Measurements from ENCODE around the gene ZNF557. TPM values are rescaled to one million over a fixed set of nuclear protein-coding genes. Genes with fewer than 3 reads are reported as not detected.

The ZNF557 gene
- total and polyA plus RNA-seq, 2 of the 8 experiments (the other 6 are each of a cell fraction or from before 2014, with no cell fraction given), result 1.4 to 7.4 TPM

- H3K18ac ChIP-seq (ENCODE audit: extremely low read depth, low read length), result no peak overlapping the region
- H4K5ac ChIP-seq (ENCODE audit: insufficient read length, low read depth, low read length), result no peak overlapping the region
- TF ChIP-seq ZNF274 (IDR thresholded peaks at IDR 0.05; ENCODE audit: borderline replicate concordance, extremely low read depth, low read length), result no peak
- no peak overlapping the region for H3K27ac ChIP-seq (ENCODE audit: low read depth, low read length)
- no peak overlapping the region for H2BK120ac ChIP-seq (replicated peaks; ENCODE audit: low read depth, low read length)
- CTCF ChIA-PET (ENCODE audit: partially characterized antibody), result no interaction called here
- no peak overlapping the region for H2AFZ ChIP-seq (ENCODE audit: low read length)
- no peaks in the 10 kb centered on the region for H3K79me2 ChIP-seq (ENCODE audit: control insufficient read depth in 1 of 2, insufficient read depth in 2 of 2, low read length in 2 of 2)
- H3K56ac ChIP-seq (replicated peaks; ENCODE audit: insufficient read length, low read depth, low read length), result no peak overlapping the region
- H3K4ac ChIP-seq (replicated peaks; ENCODE audit: insufficient read length, low read depth, low read length), result no peak overlapping the region
- H3K14ac ChIP-seq (ENCODE audit: insufficient read length), result no peak overlapping the region
- H3K79me1 ChIP-seq (ENCODE audit: low read depth, low read length), result no peaks in the 10 kb centered on the region
- no peak overlapping the region for H2BK5ac ChIP-seq (ENCODE audit: low read depth, low read length)
- H2BK15ac ChIP-seq (ENCODE audit: low read length), result no peak overlapping the region
- no peaks in the 10 kb centered on the region for H3K27me3 ChIP-seq (replicated peaks in 1 of 4; ENCODE audit: control insufficient read depth in 3 of 4, extremely low read depth in 1 of 4, insufficient read depth in 3 of 4, low read length in 3 of 4)
- peak overlapping the region in 2 of 4 experiments; percentile 85 to 86; a peak in 2 of 7 replicates for H3K9ac ChIP-seq (replicated peaks in 1 of 4; ENCODE audit: extremely low read depth in 1 of 4, low read depth in 3 of 4, low read length in 3 of 4)
- no peak overlapping the region for H4K91ac ChIP-seq (replicated peaks; ENCODE audit: insufficient read length, low read length)
- POLR2A ChIA-PET (ENCODE audit: partially characterized antibody), result interaction anchor here (0.9 to 2.6 kb wide), 3 partner anchors 12 to 240 kb away, joined by 3 to 8 read pairs (median 4); partner anchors contain the start of gene ZNF557
- DNase-seq (ENCODE audit: low read depth in 1 of 2, low spot score in 2 of 2) (no peak), FAIRE-seq (no peak)
- H3K4me3 ChIP-seq (ENCODE audit: extremely low read depth in 1 of 4, insufficient read depth in 2 of 4, low read depth in 3 of 4, low read length in 4 of 4), result peak overlapping the region; percentile 51 to 75 (median 70)
- H3K4me1 ChIP-seq (replicated peaks in 1 of 4; ENCODE audit: control insufficient read depth in 3 of 4, insufficient read depth in 4 of 4, low read length in 3 of 4), result peaks cover 0 to 4% (median 0%) of the 10 kb centered on the region in 4 experiments; a peak in 1 of 7 replicates
- H3K9me3 ChIP-seq (ENCODE audit: insufficient read depth in 2 of 2, low read depth in 1 of 2, low read length in 1 of 2), result peaks cover 12 to 17% of the 10 kb centered on the region in 2 experiments
- H3K36me3 ChIP-seq (ENCODE audit: control insufficient read depth in 2 of 4, insufficient read depth in 4 of 4, low read length in 3 of 4), result peaks cover 0 to 4% (median 1%) of the 10 kb centered on the region in 4 experiments; a peak in 1 of 8 replicates
- H2BK12ac ChIP-seq (ENCODE audit: low read depth, low read length), result no peak overlapping the region
- H3K4me2 ChIP-seq (ENCODE audit: insufficient read depth in 1 of 2, low read depth in 2 of 2, low read length in 2 of 2), result peak overlapping the region; percentile 69 to 76
- no peak overlapping the region for H2AK5ac ChIP-seq (ENCODE audit: low read depth, low read length)
- no peaks in the 10 kb centered on the region for H4K20me1 ChIP-seq (replicated peaks in 1 of 2; ENCODE audit: control insufficient read depth in 1 of 2, insufficient read depth in 2 of 2, low read length in 2 of 2)
- 98% methylated on average over 3 of the region's 3 CpGs; no CpG with 5 or more reads in 1 of the 2 experiments for WGBS, 2 experiments (ENCODE audit: extremely low coverage in 1 of 2, insufficient coverage in 1 of 2, insufficient read length in 1 of 2, insufficient replicate concordance in 2 of 2, low coverage in 1 of 2, low lambda C conversion rate in 2 of 2, missing lambda C conversion rate in 1 of 2)
- H4K8ac ChIP-seq (ENCODE audit: extremely low read depth, insufficient read depth, low read length), result no peak overlapping the region
- peaks cover 4% of the 10 kb centered on the region; the same call in 1 of the 2 replicates for H3K23me2 ChIP-seq (ENCODE audit: low read depth, low read length)
- H2BK20ac ChIP-seq (ENCODE audit: low read length), result no peak overlapping the region
- no peak overlapping the region for H3K23ac ChIP-seq (ENCODE audit: insufficient read length)
Observed at GRCh38 chr19:7098096-7098495, 28.6 kb downstream of the ZNF557 start.

Measured in H1 (cell line).